Thoracic aorta (tissue), 2 donors: ENCODE results near the gene TEX30. TPM values are rescaled to one million over a fixed set of nuclear protein-coding genes. Genes with fewer than 3 reads are reported as not detected.

ENCODE experiments used
- ATAC-seq: fragments of 150-250 bp; one replicate; pipeline ENCODE4 v1.8.0; 2017; ENCODE audit warnings: low read depth; ENCODE audit not compliant: insufficient number of reproducible peaks, low FRiP score
- DNase-seq: peaks from one replicate; pipeline ENCODE4 v3.0.0-alpha.2; 2020; ENCODE audit warnings: low spot score
- H3K27ac ChIP-seq, 2 donors: fragments of 200-600 bp; sonication (generic); 1 replicate in 1 of 2; 2 replicates in 1 of 2; pipeline ENCODE4 v1.5.1; 2016; ENCODE audit warnings: mild to moderate bottlenecking in 2 of 2, moderate library complexity in 2 of 2
- H3K27me3 ChIP-seq: fragments of 200-600 bp; sonication (generic); replicated peaks from 2 replicates; pipeline ENCODE4 v1.6.0; 2016; ENCODE audit warnings: mild to moderate bottlenecking; ENCODE audit not compliant: insufficient read depth
- H3K36me3 ChIP-seq: fragments of 200-600 bp; sonication (generic); one replicate; pipeline ENCODE4 v1.5.1; 2016
- H3K4me1 ChIP-seq, 2 donors: fragments of 200-600 bp; sonication (generic); 1 replicate in 1 of 2; 2 replicates in 1 of 2; pipeline versions ENCODE4 v1.5.1 to v1.6.0; 2016; ENCODE audit warnings: low read depth in 2 of 2, mild to moderate bottlenecking in 1 of 2; ENCODE audit not compliant: control insufficient read depth in 1 of 2
- H3K4me3 ChIP-seq: fragments of 200-600 bp; sonication (generic); 2 replicates; pipeline ENCODE4 v1.5.1; 2016; ENCODE audit warnings: mild to moderate bottlenecking
- H3K9me3 ChIP-seq: fragments of 200-600 bp; sonication (generic); 2 replicates; pipeline ENCODE4 v1.5.1; 2016
- total RNA-seq, 2 donors: library from RNA; depleted of rRNA; stranded (reverse); fragments of >200 nt; gene quantifications; one replicate each; pipeline versions ENCODE4 v1.1.0 to v1.2.3, GENCODE V29; 2016
- TF ChIP-seq, protein P1 (sequence below): fragments of 200-600 bp; sonication (generic); IDR thresholded peaks from one replicate; pipeline ENCODE4 v1.5.1; 2019; ENCODE audit warnings: antibody characterized with exemption

Gene TEX30
- total RNA-seq, 2 donors from 2014 or later, result 2.8 to 8.0 TPM

DNA sequence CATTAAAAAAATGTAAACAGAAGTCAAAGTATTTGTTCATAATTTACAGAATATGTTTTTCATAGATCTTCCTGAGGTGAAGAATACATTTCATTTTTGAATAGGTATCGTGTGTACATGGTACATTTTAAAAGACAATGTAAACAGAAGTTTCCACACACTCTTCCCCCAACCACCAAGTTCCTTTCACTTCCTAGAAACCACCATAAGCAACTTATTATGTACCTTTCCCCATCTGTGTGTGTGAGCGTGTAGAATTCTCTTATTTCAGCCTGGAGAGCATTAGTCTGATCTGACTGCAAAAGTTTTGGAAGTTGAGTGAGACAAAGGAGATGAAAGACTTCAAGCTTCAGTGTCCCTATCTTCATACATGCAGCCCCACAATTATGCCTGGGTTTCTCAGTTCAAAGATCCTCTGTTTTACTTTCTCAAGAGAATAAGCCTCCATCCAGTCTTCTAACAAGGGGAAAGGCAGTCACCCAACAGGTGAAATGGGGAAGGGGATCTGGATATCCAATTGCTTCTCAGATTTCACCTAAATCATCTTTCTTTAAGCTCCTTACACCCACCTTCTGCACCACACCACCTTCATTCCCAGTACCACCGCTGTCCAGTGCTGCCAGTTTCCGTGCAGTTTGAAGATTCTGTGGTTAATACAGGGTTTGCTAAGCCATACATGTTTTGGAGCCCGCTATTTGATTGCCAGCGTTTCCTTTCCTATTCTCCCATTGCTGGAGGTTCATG, 2.1 kb downstream of the TEX30 start:
- no peaks in the 10 kb centered on the region for H3K9me3 ChIP-seq
- no peak overlapping the region for H3K4me3 ChIP-seq
- no peak overlapping the region for H3K27ac ChIP-seq
- no peaks in the 10 kb centered on the region for H3K27me3 ChIP-seq
- H3K36me3 ChIP-seq, result peaks cover 1% of the 10 kb centered on the region
- TF ChIP-seq, protein P1, sequence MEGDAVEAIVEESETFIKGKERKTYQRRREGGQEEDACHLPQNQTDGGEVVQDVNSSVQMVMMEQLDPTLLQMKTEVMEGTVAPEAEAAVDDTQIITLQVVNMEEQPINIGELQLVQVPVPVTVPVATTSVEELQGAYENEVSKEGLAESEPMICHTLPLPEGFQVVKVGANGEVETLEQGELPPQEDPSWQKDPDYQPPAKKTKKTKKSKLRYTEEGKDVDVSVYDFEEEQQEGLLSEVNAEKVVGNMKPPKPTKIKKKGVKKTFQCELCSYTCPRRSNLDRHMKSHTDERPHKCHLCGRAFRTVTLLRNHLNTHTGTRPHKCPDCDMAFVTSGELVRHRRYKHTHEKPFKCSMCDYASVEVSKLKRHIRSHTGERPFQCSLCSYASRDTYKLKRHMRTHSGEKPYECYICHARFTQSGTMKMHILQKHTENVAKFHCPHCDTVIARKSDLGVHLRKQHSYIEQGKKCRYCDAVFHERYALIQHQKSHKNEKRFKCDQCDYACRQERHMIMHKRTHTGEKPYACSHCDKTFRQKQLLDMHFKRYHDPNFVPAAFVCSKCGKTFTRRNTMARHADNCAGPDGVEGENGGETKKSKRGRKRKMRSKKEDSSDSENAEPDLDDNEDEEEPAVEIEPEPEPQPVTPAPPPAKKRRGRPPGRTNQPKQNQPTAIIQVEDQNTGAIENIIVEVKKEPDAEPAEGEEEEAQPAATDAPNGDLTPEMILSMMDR, result no peak
- H3K4me1 ChIP-seq, result peaks cover 7 to 8% of the 10 kb centered on the region in 2 donors
- DNase-seq (no peak), ATAC-seq (no peak)

DNA sequence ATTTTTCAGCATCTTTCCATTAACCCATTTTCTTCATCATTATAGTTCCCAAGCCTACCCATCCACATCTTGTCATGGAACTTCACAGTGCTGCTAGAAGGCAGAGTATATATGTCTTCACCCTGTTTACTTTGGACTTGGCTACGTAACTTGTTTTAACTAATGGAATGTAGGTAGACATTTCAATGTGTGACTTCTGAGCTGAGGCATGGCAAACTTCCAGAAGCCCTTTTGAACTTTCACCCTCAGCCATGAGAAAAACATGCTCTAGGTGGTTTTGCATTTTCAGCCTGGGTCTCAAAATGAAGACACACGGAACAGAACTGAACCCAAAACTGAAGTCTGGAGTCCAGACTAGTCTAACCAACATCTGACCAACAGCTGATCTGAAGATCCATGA, 3.2 kb downstream of the TEX30 start:
- peaks cover 7 to 8% of the 10 kb centered on the region in 2 donors for H3K4me1 ChIP-seq
- no peak overlapping the region for H3K4me3 ChIP-seq
- ATAC-seq (no peak), DNase-seq (no peak)
- H3K27me3 ChIP-seq, result no peaks in the 10 kb centered on the region
- TF ChIP-seq, protein P1, result no peak
- no peaks in the 10 kb centered on the region for H3K9me3 ChIP-seq
- peaks cover 4% of the 10 kb centered on the region for H3K36me3 ChIP-seq
- H3K27ac ChIP-seq, result no peak overlapping the region

DNA sequence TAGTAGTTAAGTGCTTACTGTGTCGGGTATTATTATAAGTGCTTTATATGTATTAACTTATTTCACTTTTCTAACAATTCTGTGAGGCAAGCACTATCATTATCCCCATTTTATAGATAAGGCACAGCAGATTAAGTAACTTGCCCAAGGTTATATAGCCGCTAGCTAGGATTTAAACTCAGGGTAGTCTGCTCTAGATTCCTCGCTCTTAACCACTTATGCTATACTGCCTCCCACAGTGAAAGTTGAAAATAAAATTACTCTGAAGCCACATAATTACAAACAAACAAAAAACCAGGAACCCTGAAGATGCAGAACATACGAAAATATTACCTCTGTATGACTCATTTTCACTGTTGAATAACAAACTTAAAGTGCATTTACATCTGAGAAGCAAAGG, 3.9 kb downstream of the TEX30 start:
- peaks cover 7 to 8% of the 10 kb centered on the region in 2 donors for H3K4me1 ChIP-seq
- TF ChIP-seq, protein P1, result no peak
- no peak overlapping the region for H3K27ac ChIP-seq
- no peak for DNase-seq
- H3K36me3 ChIP-seq, result peaks cover 4% of the 10 kb centered on the region
- H3K9me3 ChIP-seq, result no peaks in the 10 kb centered on the region
- ATAC-seq, result no peak
- H3K27me3 ChIP-seq, result no peaks in the 10 kb centered on the region
- no peak overlapping the region for H3K4me3 ChIP-seq

DNA sequence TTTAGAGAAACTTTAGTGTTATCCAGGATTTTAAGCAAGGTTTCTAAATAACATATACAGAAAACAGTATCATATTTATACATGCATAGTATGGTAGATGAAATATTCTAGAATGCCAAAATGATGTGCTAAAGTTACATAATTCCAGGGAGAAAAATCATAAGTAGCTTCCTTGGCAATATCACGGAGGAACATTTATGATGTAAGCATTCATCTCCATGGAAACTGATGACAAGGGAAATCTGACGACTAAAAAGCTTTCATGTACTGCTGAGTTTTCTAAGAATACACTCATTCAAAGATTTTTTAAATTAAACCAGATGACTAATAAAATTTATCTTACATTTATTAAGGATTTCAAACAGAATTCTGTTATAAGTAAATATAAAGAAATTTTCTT, 4.7 kb downstream of the TEX30 start:
- Histone ChIP-seq H3K9me3 (no peaks in the 10 kb centered on the region), H3K27ac (no peak overlapping the region), H3K36me3 (peaks cover 4% of the 10 kb centered on the region), H3K4me3 (no peak overlapping the region), H3K4me1 (peaks cover 4 to 8% of the 10 kb centered on the region in 2 donors), H3K27me3 (no peaks in the 10 kb centered on the region)
- TF ChIP-seq, protein P1, result no peak
- DNase-seq, result no peak
- ATAC-seq, result no peak

DNA sequence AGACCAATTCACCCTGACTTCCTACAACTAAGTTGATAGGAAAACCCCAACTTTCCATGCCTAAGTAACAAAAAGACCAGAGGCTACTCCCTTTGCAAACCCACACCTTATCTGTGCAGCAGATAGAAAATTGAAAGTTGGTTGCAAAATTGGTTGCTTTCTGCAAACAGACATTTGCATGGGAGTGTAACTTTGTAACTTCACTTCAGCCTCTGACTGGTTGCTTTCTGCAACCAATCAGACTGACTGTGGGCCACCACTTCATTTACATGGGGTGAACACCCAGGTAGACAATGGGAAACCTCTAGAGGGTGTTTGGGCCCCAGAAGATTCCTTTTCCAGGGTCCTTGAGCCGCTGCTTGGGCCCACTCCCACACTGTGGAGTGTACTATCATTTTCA, 9.8 kb downstream of the TEX30 start:
- DNase-seq (no peak), ATAC-seq (no peak)

More for the DNA sequence above, 9.8 kb downstream of the TEX30 start:
- Histone ChIP-seq H3K36me3 (peaks cover 4% of the 10 kb centered on the region), H3K4me3 (no peak overlapping the region), H3K9me3 (no peaks in the 10 kb centered on the region), H3K4me1 (no peaks in the 10 kb centered on the region), H3K27ac (no peak overlapping the region), H3K27me3 (no peaks in the 10 kb centered on the region)
- TF ChIP-seq, protein P1, result no peak
